Measurements from ENCODE around the gene NPW.

DNA sequence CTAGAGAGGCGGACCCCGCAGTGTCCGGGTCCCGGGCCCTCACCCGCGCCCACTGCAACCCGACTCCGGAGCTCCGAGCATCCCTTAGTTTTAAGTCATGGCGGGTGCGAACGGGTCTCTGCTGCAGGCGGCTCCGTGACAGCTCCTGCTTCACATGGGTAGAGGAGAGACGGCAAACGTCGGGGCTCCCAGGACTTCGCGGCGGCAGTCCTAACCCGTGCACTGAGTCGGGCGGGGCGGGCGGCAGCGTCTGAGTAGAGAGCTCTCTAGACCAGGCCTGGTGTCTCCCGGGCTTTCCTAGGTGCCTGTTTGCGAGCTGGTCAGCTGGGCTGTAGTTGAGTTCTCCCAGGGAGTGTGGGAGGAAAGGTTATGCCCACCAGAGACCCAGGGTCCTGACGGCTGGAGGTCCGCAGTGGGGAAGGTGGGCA, 28.5 kb downstream of the NPW start:
- TF ChIP-seq, protein P1, sequence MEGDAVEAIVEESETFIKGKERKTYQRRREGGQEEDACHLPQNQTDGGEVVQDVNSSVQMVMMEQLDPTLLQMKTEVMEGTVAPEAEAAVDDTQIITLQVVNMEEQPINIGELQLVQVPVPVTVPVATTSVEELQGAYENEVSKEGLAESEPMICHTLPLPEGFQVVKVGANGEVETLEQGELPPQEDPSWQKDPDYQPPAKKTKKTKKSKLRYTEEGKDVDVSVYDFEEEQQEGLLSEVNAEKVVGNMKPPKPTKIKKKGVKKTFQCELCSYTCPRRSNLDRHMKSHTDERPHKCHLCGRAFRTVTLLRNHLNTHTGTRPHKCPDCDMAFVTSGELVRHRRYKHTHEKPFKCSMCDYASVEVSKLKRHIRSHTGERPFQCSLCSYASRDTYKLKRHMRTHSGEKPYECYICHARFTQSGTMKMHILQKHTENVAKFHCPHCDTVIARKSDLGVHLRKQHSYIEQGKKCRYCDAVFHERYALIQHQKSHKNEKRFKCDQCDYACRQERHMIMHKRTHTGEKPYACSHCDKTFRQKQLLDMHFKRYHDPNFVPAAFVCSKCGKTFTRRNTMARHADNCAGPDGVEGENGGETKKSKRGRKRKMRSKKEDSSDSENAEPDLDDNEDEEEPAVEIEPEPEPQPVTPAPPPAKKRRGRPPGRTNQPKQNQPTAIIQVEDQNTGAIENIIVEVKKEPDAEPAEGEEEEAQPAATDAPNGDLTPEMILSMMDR (IDR thresholded peaks at IDR 0.05): no peak
- no peak for TF ChIP-seq ZFX (IDR thresholded peaks at IDR 0.05; ENCODE audit: borderline replicate concordance)
